NOMO-1 treated with DMSO at 0.1 percent for 48 hours (cell line): ENCODE results near the gene PRRC2C.
"Not testable (repeated sequence)": the region's sequence is repeated elsewhere in the genome, so short reads cannot be mapped to it uniquely, and the experiment has no call there.

Source experiments
- DNase-seq: peaks from one replicate; lab custom pipeline; 2025; ENCODE audit not compliant: unreplicated experiment; lab: John Stamatoyannopoulos, UW

PRRC2C gene

GRCh38 chr1:171500304-171500703, 15.0 kb downstream of the PRRC2C start:
- no peak for DNase-seq

DNA sequence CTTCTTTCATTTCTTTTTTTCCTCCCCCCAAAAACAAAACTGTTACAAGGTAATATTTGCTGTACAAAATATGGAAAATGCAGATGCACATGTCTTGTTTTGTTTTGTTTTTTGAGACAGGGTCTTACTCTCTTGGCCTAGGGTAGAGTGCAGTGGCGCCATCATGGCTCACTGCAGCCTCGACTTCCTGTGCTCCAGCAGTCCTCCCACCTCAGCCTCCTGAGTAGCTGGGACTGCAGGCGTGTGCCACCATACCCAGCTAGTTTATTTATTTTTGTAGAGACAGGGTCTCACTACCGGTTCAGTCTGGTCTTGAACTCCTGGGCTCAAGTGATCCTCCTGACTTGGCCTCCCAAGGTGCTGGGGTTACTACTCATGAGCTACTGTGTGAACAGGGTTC, 15.5 kb downstream of the PRRC2C start:
- no peak for DNase-seq

- no peak for DNase-seq
Measured at GRCh38 chr1:171501305-171502024, 16.1 kb downstream of the PRRC2C start.

GRCh38 chr1:171506525-171507304, 21.4 kb downstream of the PRRC2C start:
- DNase-seq, result no peak

DNA sequence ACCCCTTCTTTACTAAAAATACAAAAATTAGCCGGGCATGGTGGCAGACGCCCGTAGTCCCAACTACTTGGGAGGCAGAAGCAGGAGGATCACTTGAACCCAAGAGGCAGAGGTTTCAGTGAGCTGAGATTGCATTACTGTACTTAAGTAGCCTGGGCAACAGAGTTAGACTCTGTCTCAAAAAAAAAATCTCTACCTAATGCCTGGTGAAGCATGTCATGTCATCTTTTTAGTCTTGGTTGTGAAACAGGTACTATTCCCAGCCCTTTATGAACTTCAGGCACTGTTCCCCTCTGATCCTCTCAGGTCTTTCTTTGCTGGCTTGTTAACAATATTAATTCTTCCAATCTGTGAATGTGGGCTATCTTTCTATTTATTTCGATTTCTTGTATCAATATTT, 22.1 kb downstream of the PRRC2C start:
- no peak for DNase-seq

- DNase-seq, result no peak
Measured at GRCh38 chr1:171509191-171509590, 23.9 kb downstream of the PRRC2C start.

GRCh38 chr1:171513743-171514142, 28.4 kb downstream of the PRRC2C start:
- DNase-seq, result no peak

- DNase-seq, result no peak
Measured at GRCh38 chr1:171515299-171515698, 30.0 kb downstream of the PRRC2C start.

DNA sequence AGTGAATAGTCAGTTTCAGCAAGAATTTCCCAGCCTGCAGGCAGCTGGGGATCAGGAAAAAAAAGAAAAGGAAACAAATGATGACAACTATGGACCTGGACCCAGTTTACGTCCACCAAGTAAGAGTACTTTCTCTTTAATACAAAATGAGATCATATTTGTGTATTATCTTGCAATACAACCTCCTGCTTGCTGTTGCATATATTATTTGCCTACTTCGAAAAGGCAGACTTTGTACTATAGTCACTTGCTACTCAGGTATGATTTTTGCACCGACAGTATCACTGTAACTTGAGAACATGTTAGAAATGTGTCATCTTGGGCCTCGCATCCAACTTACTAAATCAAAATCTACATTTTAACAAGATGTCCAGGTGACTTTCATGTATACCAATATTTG, 30.4 kb downstream of the PRRC2C start:
- DNase-seq, result no peak

DNA sequence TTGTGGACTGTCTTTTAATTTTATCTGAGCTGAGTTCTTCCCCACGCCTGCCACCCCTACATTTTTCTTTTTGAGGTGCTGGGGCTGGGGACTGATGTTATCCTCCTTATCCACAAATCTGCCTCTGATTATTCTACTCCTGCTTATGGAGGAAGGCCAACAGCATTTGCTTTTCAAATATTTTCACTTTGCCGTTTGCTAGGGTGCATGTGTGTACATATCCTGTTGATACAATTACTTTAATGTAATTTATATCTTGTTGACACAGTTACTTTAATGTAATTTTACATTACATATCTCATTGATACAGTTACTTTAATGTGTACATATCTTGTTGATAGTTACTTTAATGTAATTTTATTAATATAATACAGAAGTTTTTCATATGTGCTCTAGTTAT, 36.2 kb downstream of the PRRC2C start:
- no peak for DNase-seq

GRCh38 chr1:171530676-171531075, 45.3 kb downstream of the PRRC2C start:
- DNase-seq, result no peak

DNA sequence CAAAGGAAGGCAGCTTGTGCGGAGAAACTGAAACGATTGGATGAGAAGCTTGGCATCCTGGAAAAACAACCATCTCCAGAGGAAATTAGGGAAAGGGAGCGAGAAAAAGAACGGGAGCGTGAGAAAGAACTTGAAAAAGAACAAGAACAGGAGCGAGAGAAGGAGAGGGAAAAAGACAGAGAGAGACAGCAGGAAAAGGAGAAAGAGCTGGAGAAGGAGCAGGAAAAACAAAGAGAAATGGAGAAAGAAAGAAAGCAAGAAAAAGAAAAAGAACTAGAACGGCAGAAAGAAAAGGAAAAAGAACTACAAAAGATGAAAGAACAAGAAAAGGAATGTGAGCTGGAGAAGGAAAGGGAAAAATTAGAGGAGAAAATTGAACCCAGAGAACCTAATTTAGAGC, 47.2 kb downstream of the PRRC2C start:
- no peak for DNase-seq

GRCh38 chr1:171545523-171545922, 60.2 kb downstream of the PRRC2C start:
- no peak for DNase-seq

- DNase-seq, result no peak
Measured at GRCh38 chr1:171550050-171550449, 64.7 kb downstream of the PRRC2C start.

DNA sequence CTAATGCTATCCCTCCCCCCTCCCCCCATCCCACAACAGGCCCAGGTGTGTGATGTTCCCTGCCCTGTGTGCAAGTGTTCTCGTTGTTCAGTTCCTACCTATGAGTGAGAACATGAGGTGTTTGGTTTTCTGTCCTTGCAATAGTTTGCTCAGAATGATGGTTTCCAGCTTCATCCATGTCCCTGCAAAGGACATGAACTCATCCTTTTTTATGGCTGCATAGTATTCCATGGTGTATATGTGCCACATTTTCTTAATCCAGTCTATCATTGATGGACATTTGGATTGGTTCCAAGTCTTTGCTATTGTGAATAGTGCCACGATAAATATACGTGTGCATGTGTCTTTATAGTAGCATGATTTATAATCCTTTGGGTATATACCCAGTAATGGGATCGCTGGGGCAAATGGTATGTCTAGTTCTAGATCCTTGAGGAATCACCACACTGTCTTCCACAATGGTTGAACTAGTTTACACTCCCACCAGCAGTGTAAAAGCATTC, 65.3 kb downstream of the PRRC2C start:
- DNase-seq, result not testable (repeated sequence)

DNA sequence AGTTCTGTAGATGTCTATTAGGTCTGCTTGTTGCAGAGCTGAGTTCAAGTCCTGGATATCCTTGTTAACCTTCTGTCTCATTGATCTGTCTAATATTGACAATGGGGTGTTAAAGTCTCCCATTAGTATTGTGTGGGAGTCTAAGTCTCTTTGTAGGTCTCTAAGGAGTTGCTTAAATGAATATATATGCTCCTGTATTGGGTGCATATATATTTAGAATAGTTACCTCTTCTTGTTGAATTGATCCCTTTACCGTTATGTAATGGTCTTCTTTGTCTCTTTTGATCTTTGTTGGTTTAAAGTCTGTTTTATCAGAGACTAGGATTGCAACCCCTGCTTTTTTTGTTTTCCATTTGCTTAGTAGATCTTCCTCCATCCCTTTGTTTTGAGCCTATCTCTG, 68.6 kb downstream of the PRRC2C start:
- not testable (repeated sequence) for DNase-seq

DNA sequence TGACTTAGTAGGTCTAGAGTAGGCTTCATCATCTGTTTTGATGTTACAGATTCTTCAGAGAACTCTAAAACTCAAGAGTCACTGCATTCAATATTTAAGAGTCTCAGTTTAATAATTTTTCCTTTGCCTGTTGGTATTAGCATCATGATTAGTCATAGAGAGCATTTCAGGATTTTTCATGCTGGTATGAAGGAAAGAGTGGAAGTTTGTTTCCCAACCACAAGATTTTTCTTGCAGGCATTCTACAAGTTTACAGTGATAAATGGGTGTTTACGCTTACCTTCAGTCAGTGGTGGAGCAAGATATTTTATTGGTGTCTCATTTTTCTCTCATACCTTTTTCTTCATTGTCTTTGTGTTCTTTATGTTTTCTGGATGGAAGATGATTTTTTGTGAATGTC, 78.3 kb downstream of the PRRC2C start:
- DNase-seq, result no peak

DNA sequence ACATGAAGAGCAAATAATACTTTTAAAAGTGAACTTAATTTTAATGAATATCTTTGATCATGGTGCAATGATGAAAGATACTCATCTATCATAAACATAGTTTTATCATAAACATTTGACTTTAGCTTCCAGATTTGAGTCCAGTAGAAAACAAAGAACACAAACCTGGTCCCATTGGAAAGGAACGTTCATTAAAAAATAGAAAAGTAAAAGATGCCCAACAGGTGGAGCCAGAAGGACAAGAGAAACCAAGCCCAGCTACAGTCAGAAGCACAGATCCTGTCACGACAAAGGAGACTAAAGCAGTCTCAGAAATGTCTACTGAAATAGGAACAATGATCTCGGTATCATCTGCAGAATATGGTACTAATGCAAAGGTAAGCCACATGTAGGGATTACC, 81.1 kb downstream of the PRRC2C start:
- no peak for DNase-seq

GRCh38 chr1:171570295-171570694, 85.0 kb downstream of the PRRC2C start:
- DNase-seq, result no peak

- no peak for DNase-seq
Measured at GRCh38 chr1:171576144-171576543, 90.8 kb downstream of the PRRC2C start.

DNA sequence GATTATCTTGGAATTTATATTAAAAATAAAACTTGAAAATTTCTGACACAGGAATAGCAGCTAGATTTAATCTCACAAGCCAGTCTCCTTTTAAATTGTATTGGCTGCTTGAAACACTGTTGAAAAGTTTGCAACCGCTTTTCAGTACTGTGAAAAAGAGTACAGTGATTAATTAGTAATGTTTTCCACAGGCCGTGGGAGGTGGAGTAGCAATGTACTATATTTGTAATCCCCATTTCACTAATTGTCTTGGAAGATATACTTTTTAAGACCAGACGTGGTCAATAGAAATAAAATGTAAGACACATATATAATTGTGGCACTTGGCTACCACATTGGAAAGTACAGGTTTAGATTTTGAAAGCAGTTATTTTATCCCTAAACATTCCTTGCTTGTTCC, 95.9 kb downstream of the PRRC2C start:
- no peak for DNase-seq

GRCh38 chr1:171581766-171582165, 96.4 kb downstream of the PRRC2C start:
- no peak for DNase-seq
